IMR-90 (cell line): ENCODE results near the gene SHC4. TPM values are rescaled to one million over a fixed set of nuclear protein-coding genes. Genes with fewer than 3 reads are reported as not detected.

ENCODE experiments used
- ATAC-seq: fragments of 200-7000 bp; cut with Tn5 transposase; 2 replicates; pipeline ENCODE4 v1.9.1; 2020; ENCODE audit warnings: low read depth, mild to moderate bottlenecking, moderate library complexity
- BruUV-seq: library from RNA; stranded (reverse); fragments of 400-500 nt; replicated peaks from 2 replicates; lab custom pipeline; 2021; lab: Mats Ljungman, UMichigan
- CTCF ChIA-PET: fragments of 300-600 bp; formaldehyde crosslinking; extraction: SDS; loops from one replicate; lab custom pipeline; 2021; ENCODE audit warnings: antibody characterized with exemption; lab: Yijun Ruan, JAX
- POLR2A ChIA-PET: fragments of 300-600 bp; sonication (Branson Sonifier 250); formaldehyde crosslinking; loops from one replicate; lab custom pipeline; 2022; ENCODE audit warnings: antibody characterized with exemption; ENCODE audit not compliant: unreplicated experiment; lab: Charles Lee
- DNase-seq: peaks from one replicate; pipeline ENCODE4 v3.0.0; 2013
- H2AFZ ChIP-seq: replicated peaks from 2 replicates; pipeline ENCODE3; 2013; ENCODE audit warnings: low read length, mild to moderate bottlenecking; ENCODE audit not compliant: poor library complexity
- H2AK5ac ChIP-seq: 2 replicates; pipeline ENCODE4 v1.6.1; 2013; ENCODE audit warnings: low read depth, low read length, inconsistent platforms
- H2AK9ac ChIP-seq: replicated peaks from 2 replicates; pipeline ENCODE3; 2013; ENCODE audit warnings: mild to moderate bottlenecking, low read depth, low read length, moderate library complexity; ENCODE audit not compliant: poor library complexity
- H2BK120ac ChIP-seq: 2 replicates; pipeline ENCODE4 v1.6.1; 2013; ENCODE audit warnings: low read depth, low read length, inconsistent platforms
- H2BK15ac ChIP-seq: 3 replicates; pipeline ENCODE4 v1.6.1; 2013; ENCODE audit warnings: low read depth, low read length, inconsistent platforms
- H2BK20ac ChIP-seq: 2 replicates; pipeline ENCODE4 v1.6.1; 2013; ENCODE audit warnings: low read depth, mild to moderate bottlenecking, inconsistent platforms, low read length, moderate library complexity
- H2BK5ac ChIP-seq: 2 replicates; pipeline ENCODE4 v1.6.1; 2013; ENCODE audit warnings: mild to moderate bottlenecking, low read depth, low read length, inconsistent platforms; ENCODE audit not compliant: poor library complexity, severe bottlenecking
- H3K14ac ChIP-seq: replicated peaks from 2 replicates; pipeline ENCODE4 v1.6.1; 2013; ENCODE audit warnings: low read depth, low read length, inconsistent platforms
- H3K18ac ChIP-seq: 2 replicates; pipeline ENCODE4 v1.6.1; 2013; ENCODE audit warnings: low read depth, low read length, control low read depth
- H3K23ac ChIP-seq: 2 replicates; pipeline ENCODE4 v1.6.1; 2013; ENCODE audit warnings: low read depth, low read length, inconsistent platforms
- H3K27ac ChIP-seq: 2 replicates; pipeline ENCODE4 v1.5.1; 2013; ENCODE audit warnings: mild to moderate bottlenecking, control low read depth, low read length; ENCODE audit not compliant: insufficient read depth
- H3K27me3 ChIP-seq: 2 replicates; pipeline ENCODE4 v1.6.1; 2013; ENCODE audit warnings: low read length; ENCODE audit not compliant: control insufficient read depth, insufficient read depth
- H3K36me3 ChIP-seq: 2 replicates; pipeline ENCODE4 v1.6.1; 2013; ENCODE audit warnings: low read length, mixed read lengths; ENCODE audit not compliant: control insufficient read depth, insufficient read depth
- H3K4ac ChIP-seq: 2 replicates; pipeline ENCODE4 v1.6.1; 2013; ENCODE audit warnings: low read depth, low read length, inconsistent platforms
- H3K4me1 ChIP-seq: 2 replicates; pipeline ENCODE4 v1.6.1; 2013; ENCODE audit warnings: low read length, mixed read lengths; ENCODE audit not compliant: control insufficient read depth, insufficient read depth
- H3K4me2 ChIP-seq: 2 replicates; pipeline ENCODE4 v1.6.1; 2013; ENCODE audit warnings: low read depth, mild to moderate bottlenecking, control low read depth, low read length, moderate library complexity
- H3K4me3 ChIP-seq: 2 replicates; pipeline ENCODE4 v1.5.1; 2013; ENCODE audit warnings: low read depth, mild to moderate bottlenecking, control low read depth, low read length, moderate library complexity; ENCODE audit not compliant: insufficient read depth
- H3K56ac ChIP-seq: 2 replicates; pipeline ENCODE4 v1.6.1; 2013; ENCODE audit warnings: low read length, inconsistent platforms; ENCODE audit not compliant: insufficient read depth; ENCODE audit errors: extremely low read depth
- H3K79me1 ChIP-seq, 2 experiments: 2 replicates each; pipeline ENCODE4 v1.6.1; 2013; ENCODE audit warnings: low read length in 2 of 2, inconsistent platforms in 1 of 2, low read depth in 1 of 2
- H3K9ac ChIP-seq: 2 replicates; pipeline ENCODE4 v1.6.1; 2013; ENCODE audit warnings: low read depth, low read length, control low read depth
- H3K9me1 ChIP-seq: 2 replicates; pipeline ENCODE4 v1.6.1; 2013; ENCODE audit warnings: low read length, inconsistent platforms; ENCODE audit not compliant: insufficient read depth
- H3K9me3 ChIP-seq: 2 replicates; pipeline ENCODE4 v1.6.1; 2013; ENCODE audit warnings: low read length; ENCODE audit not compliant: control insufficient read depth, insufficient read depth
- H4K20me1 ChIP-seq: 2 replicates; pipeline ENCODE4 v1.6.1; 2013; ENCODE audit warnings: low read length, inconsistent platforms; ENCODE audit not compliant: insufficient read depth
- H4K5ac ChIP-seq: 2 replicates; pipeline ENCODE4 v1.6.1; 2013; ENCODE audit warnings: mild to moderate bottlenecking, low read depth, low read length, control low read depth
- H4K8ac ChIP-seq, 2 experiments: 2 replicates each; pipeline ENCODE4 v1.6.1; 2013; ENCODE audit warnings: low read depth in 2 of 2, low read length in 2 of 2, control low read depth in 1 of 2, inconsistent platforms in 1 of 2
- H4K91ac ChIP-seq: 2 replicates; pipeline ENCODE4 v1.6.1; 2013; ENCODE audit warnings: low read depth, low read length, inconsistent platforms; ENCODE audit not compliant: insufficient read depth
- CHD1 ChIP-seq: IDR thresholded peaks from 2 replicates; pipeline ENCODE4 v1.6.1; 2012; ENCODE audit warnings: low read depth, low read length, improper control_type of control experiment
- CTCF ChIP-seq: conservative IDR thresholded peaks from 2 replicates; pipeline ENCODE4 v1.5.1; 2012; ENCODE audit warnings: mild to moderate bottlenecking, low read depth, low read length, improper control_type of control experiment
- FOS ChIP-seq: fragments of 150-350 bp; IDR thresholded peaks from 2 replicates; pipeline ENCODE4 v1.6.1; 2016; ENCODE audit warnings: low read depth, low read length
- MAFK ChIP-seq: IDR thresholded peaks from 2 replicates; pipeline ENCODE4 v1.6.1; 2012; ENCODE audit warnings: low read depth, low read length, improper control_type of control experiment
- NFE2L2 ChIP-seq: fragments of 150-350 bp; IDR thresholded peaks from 2 replicates; pipeline ENCODE4 v1.6.1; 2016; ENCODE audit warnings: low read depth, mild to moderate bottlenecking, low read length
- POLR2A ChIP-seq: IDR thresholded peaks from 2 replicates; pipeline ENCODE4 v1.6.1; 2012; ENCODE audit warnings: mild to moderate bottlenecking, low read depth, low read length
- RAD21 ChIP-seq: IDR thresholded peaks from 2 replicates; pipeline ENCODE4 v1.6.1; 2012; ENCODE audit warnings: low read length, improper control_type of control experiment
- RFX5 ChIP-seq: IDR thresholded peaks from 2 replicates; pipeline ENCODE4 v1.8.0; 2012; ENCODE audit warnings: low read depth, mild to moderate bottlenecking, low read length, moderate library complexity
- SMC3 ChIP-seq: fragments of 150-350 bp; IDR thresholded peaks from 2 replicates; pipeline ENCODE4 v1.6.1; 2016; ENCODE audit warnings: low read depth, mild to moderate bottlenecking, antibody characterized with exemption, low read length, moderate library complexity
- USF2 ChIP-seq: fragments of 150-350 bp; IDR thresholded peaks from 2 replicates; pipeline ENCODE4 v1.6.1; 2017; ENCODE audit warnings: mild to moderate bottlenecking, antibody characterized with exemption, low read length, low read depth
- WGBS, 2 experiments: methylation state at CpG; one replicate each; pipeline versions ENCODE4 v1.1.5 to v1.1.7; 2013; ENCODE audit warnings: missing lambda C conversion rate in 2 of 2; ENCODE audit not compliant: insufficient read length in 1 of 2; ENCODE audit errors: extremely low coverage in 2 of 2; 5-methylcytosine and 5-hydroxymethylcytosine counted together
- dilution Hi-C: fragments of 300-500 bp; cut with HindIII; formaldehyde crosslinking; loops from one replicate; pipeline ENCODE4 v1.14.3; 2018; ENCODE audit warnings: low sequenced_read_pairs; ENCODE audit not compliant: unreplicated experiment
- in situ Hi-C: fragments of 300-500 bp; cut with MboI; formaldehyde crosslinking; loops from 3 replicates; pipeline ENCODE4 v1.14.3; 2019; ENCODE audit warnings: low sequenced_read_pairs, inconsistent platforms, mixed read lengths
- intact Hi-C: fragments of 100-400 bp; cut with micrococcal nuclease; formaldehyde crosslinking; loops from 2 replicates; pipeline ENCODE4 v1.10.0; 2022
- polyA plus RNA-seq, 3 experiments: library from polyadenylated mRNA; depleted of rRNA; stranded (reverse); fragments of >200 nt; gene quantifications; 2 replicates each; pipeline ENCODE4 v1.2.3, GENCODE V29; 2012; ENCODE audit warnings: low replicate concordance in 1 of 3
- total RNA-seq: library from RNA; depleted of rRNA; stranded (reverse); fragments of >200 nt; gene quantifications from 2 replicates; pipeline ENCODE4 v1.2.3, GENCODE V29; 2012

Gene SHC4
- total and polyA plus RNA-seq, 2 of the 4 experiments (the other 2 are of a cell fraction), result 0.91 to 2.7 TPM

- WGBS, 2 experiments, result no CpG with 5 or more reads among the region's 4 CpGs
- Histone ChIP-seq H3K4me1 (peaks cover 16% of the 10 kb centered on the region), H2BK120ac (peak overlapping the region; percentile 93), H3K14ac (peak overlapping the region; percentile 74), H2BK5ac (peak overlapping the region; percentile 92), H3K4me2 (no peak overlapping the region), H3K23ac (peak overlapping the region; percentile 52; the same call in 1 of the 2 replicates), H3K27ac (no peak overlapping the region), H3K18ac (peak overlapping the region; percentile 74; the same call in 1 of the 2 replicates), H3K4ac (peak overlapping the region; percentile 86), H4K5ac (peak overlapping the region; percentile 57; the same call in 1 of the 2 replicates), H3K9me1 (peaks cover 4% of the 10 kb centered on the region), H3K36me3 (no peaks in the 10 kb centered on the region), H2AFZ (no peak overlapping the region), H4K8ac (peak overlapping the region; percentile 52 to 82; a peak in 3 of 4 replicates), H3K9ac (no peak overlapping the region), H2BK20ac (peak overlapping the region; percentile 90; the same call in 1 of the 2 replicates), H2BK15ac (peak overlapping the region; percentile 86; the same call in 2 of the 3 replicates), H2AK5ac (peak overlapping the region; percentile 86), H3K27me3 (no peaks in the 10 kb centered on the region), H3K4me3 (no peak overlapping the region), H3K9me3 (no peaks in the 10 kb centered on the region), H4K20me1 (no peaks in the 10 kb centered on the region), H4K91ac (peak overlapping the region; percentile 77), H2AK9ac (no peak overlapping the region), H3K79me1 (peaks cover 7 to 16% of the 10 kb centered on the region in 2 experiments; a peak in 3 of 4 replicates), H3K56ac (no peak overlapping the region)
- POLR2A ChIA-PET, result no interaction called here
- in situ Hi-C loops (no loop called here), intact Hi-C loops (loop anchor here (5.0 kb wide), 1 partner anchor 49 kb away; no protein-coding TSS in a partner anchor), dilution Hi-C loops (no loop called here)
- TF ChIP-seq NFE2L2 (no peak), CHD1 (no peak), SMC3 (no peak), FOS (no peak), CTCF (no peak), MAFK (no peak), RAD21 (no peak), USF2 (no peak), RFX5 (no peak), POLR2A (no peak)
- DNase-seq (no peak), ATAC-seq (no peak)
- BruUV-seq, result no TSS peak
- CTCF ChIA-PET, result no interaction called here
Observed at GRCh38 chr15:48888191-48888590, 75.5 kb downstream of the SHC4 start.
